Osteoblast (primary cell): ENCODE data around the gene ADGRV1. TPM values are rescaled to one million over a fixed set of nuclear protein-coding genes. Genes with fewer than 3 reads are reported as not detected.

Experiments used
- DNase-seq: peaks from one replicate; pipeline ENCODE4 v3.0.0; 2011; ENCODE audit warnings: low spot score, mixed read lengths; ENCODE audit not compliant: insufficient read length; ENCODE audit errors: missing footprints
- H2AFZ ChIP-seq: 2 replicates; pipeline ENCODE4 v1.6.0; 2011; ENCODE audit warnings: mild to moderate bottlenecking, low read length
- H3K27ac ChIP-seq: 2 replicates; pipeline ENCODE4 v1.5.1; 2011; ENCODE audit warnings: mild to moderate bottlenecking, low read depth, low read length, moderate library complexity
- H3K27me3 ChIP-seq: 2 replicates; pipeline ENCODE4 v1.6.0; 2012; ENCODE audit warnings: mild to moderate bottlenecking, control low read depth, inconsistent platforms, low read length, moderate library complexity; ENCODE audit not compliant: insufficient read depth
- H3K36me3 ChIP-seq: 2 replicates; pipeline ENCODE4 v1.5.1; 2011; ENCODE audit warnings: mild to moderate bottlenecking, low read length, control low read depth, moderate library complexity; ENCODE audit not compliant: insufficient read depth
- H3K4me1 ChIP-seq: 2 replicates; pipeline ENCODE4 v1.5.1; 2011; ENCODE audit warnings: mild to moderate bottlenecking, low read length, control low read depth, moderate library complexity; ENCODE audit not compliant: insufficient read depth
- H3K4me2 ChIP-seq: 2 replicates; pipeline ENCODE4 v1.6.0; 2011; ENCODE audit warnings: mild to moderate bottlenecking, low read length; ENCODE audit not compliant: insufficient read depth
- H3K4me3 ChIP-seq: fragments of 200-600 bp; sonication (generic); 3 replicates; pipeline ENCODE4 v1.5.1; 2012; ENCODE audit warnings: mild to moderate bottlenecking, low read length, inconsistent platforms; ENCODE audit not compliant: insufficient read depth
- H3K79me2 ChIP-seq: 2 replicates; pipeline ENCODE4 v1.6.0; 2012; ENCODE audit warnings: mild to moderate bottlenecking, low read length, control low read depth, inconsistent platforms; ENCODE audit not compliant: insufficient read depth
- H3K9me3 ChIP-seq: 2 replicates; pipeline ENCODE4 v1.5.1; 2011; ENCODE audit warnings: low read depth, low read length, control low read depth
- H4K20me1 ChIP-seq: 2 replicates; pipeline ENCODE4 v1.6.0; 2012; ENCODE audit warnings: mild to moderate bottlenecking, low read length, control low read depth; ENCODE audit not compliant: insufficient read depth
- total RNA-seq: library from RNA; depleted of rRNA; stranded (reverse); fragments of >200 nt; gene quantifications from 2 replicates; pipeline ENCODE4 v1.2.3, GENCODE V29; 2012
- TF ChIP-seq, protein P1 (sequence below): IDR thresholded peaks from 2 replicates; pipeline ENCODE4 v1.5.1; 2011; ENCODE audit warnings: mild to moderate bottlenecking, low read depth, low read length, moderate library complexity; ENCODE audit errors: extremely low read depth

The ADGRV1 gene
- total RNA-seq, 1 donor: under 0.01 TPM

DNA sequence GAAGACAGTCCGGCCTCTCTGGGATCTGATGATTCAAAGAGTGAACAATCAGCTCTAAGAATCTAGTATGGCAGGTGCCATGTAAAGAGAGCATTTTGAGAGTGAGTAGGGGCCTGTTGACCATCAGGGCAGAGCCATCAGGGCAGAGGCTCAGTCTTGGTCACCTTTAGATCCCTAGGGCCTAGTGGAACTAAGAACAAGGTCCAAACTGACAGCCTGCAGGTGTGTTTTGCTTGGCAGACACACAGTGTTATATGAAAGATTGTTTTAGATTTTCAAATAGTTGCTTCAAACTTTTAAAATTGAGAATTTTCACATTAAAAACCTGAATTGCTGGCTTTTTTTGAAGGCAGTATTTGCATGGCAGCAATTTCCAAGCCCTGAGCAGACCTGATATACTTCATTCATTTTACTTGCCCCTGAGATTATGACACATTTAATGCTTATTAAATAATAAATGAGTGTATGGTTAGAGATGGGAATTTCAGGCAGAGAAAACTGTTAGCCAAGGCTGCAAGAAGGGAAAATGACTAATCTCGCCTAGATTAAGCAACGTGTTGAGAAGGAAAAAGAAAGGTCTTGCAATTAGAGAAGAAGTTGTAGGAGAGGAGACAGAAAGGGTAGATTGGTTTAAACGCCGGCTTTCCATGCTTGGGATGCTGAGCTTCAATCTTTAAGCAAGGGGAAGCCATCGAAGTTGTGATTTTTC is 544.9 kb downstream of the ADGRV1 start:
- Histone ChIP-seq H4K20me1 (no peaks in the 10 kb centered on the region), H3K79me2 (no peaks in the 10 kb centered on the region), H3K27me3 (no peaks in the 10 kb centered on the region), H2AFZ (no peak overlapping the region), H3K4me2 (no peak overlapping the region), H3K36me3 (no peaks in the 10 kb centered on the region), H3K4me3 (no peak overlapping the region), H3K27ac (no peak overlapping the region), H3K9me3 (no peaks in the 10 kb centered on the region), H3K4me1 (no peaks in the 10 kb centered on the region)
- TF ChIP-seq, protein P1, sequence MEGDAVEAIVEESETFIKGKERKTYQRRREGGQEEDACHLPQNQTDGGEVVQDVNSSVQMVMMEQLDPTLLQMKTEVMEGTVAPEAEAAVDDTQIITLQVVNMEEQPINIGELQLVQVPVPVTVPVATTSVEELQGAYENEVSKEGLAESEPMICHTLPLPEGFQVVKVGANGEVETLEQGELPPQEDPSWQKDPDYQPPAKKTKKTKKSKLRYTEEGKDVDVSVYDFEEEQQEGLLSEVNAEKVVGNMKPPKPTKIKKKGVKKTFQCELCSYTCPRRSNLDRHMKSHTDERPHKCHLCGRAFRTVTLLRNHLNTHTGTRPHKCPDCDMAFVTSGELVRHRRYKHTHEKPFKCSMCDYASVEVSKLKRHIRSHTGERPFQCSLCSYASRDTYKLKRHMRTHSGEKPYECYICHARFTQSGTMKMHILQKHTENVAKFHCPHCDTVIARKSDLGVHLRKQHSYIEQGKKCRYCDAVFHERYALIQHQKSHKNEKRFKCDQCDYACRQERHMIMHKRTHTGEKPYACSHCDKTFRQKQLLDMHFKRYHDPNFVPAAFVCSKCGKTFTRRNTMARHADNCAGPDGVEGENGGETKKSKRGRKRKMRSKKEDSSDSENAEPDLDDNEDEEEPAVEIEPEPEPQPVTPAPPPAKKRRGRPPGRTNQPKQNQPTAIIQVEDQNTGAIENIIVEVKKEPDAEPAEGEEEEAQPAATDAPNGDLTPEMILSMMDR: no peak
- no peak for DNase-seq

DNA sequence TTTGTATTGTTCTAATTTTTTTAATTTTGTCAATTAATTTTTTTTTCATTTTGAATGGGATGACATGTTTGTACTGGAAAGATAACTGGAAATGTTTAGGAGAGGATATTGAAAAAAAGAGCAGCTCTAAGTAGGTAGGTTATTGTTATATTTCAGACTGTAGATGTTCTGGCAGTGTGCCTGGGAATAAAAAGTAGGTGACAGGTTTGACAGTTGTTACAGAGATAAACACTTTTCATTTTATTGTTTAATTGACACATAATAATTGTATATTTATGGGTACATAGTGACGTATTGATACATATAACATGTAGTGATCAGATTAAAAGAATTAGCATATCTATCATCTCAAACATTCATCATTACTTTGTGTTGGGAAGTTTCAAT is 545.5 kb downstream of the ADGRV1 start:
- H3K36me3 ChIP-seq: no peaks in the 10 kb centered on the region
- H3K27me3 ChIP-seq: no peaks in the 10 kb centered on the region
- no peaks in the 10 kb centered on the region for H3K9me3 ChIP-seq
- H3K4me2 ChIP-seq: no peak overlapping the region
- H3K79me2 ChIP-seq: no peaks in the 10 kb centered on the region
- H3K4me1 ChIP-seq: no peaks in the 10 kb centered on the region
- no peak overlapping the region for H2AFZ ChIP-seq
- H3K4me3 ChIP-seq: no peak overlapping the region
- TF ChIP-seq, protein P1: no peak
- no peaks in the 10 kb centered on the region for H4K20me1 ChIP-seq
- no peak for DNase-seq
- no peak overlapping the region for H3K27ac ChIP-seq

DNA sequence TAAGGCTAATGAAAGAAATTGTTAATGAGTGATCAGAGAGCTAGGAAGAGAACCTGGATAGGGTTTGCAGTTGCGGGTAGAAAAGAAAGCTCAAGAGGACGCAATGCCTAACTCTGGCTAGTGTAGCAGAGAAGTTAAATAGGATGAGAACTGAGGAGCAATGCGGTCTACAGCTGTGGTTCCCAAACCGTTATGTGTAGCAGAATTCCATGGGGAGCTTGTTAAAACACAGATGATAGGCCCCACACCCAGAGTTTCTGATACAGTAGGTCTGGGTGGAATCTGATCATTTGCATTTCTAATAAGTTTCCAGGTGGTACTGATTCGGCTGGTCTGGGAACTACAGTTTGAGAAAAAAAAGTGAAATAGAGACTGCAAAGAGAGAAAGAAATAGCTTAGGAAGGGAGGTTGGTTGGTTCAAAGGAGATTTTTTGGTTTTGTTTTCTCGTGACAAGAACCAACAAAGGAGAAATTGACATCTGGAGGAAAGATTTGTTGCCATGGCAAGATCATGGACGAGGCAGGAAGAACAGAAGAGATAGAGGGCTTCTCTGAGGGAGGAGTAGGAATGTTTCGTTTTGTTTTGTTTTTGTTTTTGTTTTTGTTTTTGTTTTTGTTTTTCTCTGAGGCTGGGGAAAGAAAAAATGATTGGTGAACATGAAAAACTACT is 548.4 kb downstream of the ADGRV1 start:
- Histone ChIP-seq H3K9me3 (no peaks in the 10 kb centered on the region), H3K27me3 (no peaks in the 10 kb centered on the region), H3K36me3 (no peaks in the 10 kb centered on the region), H3K27ac (no peak overlapping the region), H3K79me2 (no peaks in the 10 kb centered on the region), H4K20me1 (no peaks in the 10 kb centered on the region), H3K4me2 (no peak overlapping the region), H3K4me1 (no peaks in the 10 kb centered on the region), H3K4me3 (no peak overlapping the region), H2AFZ (no peak overlapping the region)
- DNase-seq: no peak
- TF ChIP-seq, protein P1: no peak

DNA sequence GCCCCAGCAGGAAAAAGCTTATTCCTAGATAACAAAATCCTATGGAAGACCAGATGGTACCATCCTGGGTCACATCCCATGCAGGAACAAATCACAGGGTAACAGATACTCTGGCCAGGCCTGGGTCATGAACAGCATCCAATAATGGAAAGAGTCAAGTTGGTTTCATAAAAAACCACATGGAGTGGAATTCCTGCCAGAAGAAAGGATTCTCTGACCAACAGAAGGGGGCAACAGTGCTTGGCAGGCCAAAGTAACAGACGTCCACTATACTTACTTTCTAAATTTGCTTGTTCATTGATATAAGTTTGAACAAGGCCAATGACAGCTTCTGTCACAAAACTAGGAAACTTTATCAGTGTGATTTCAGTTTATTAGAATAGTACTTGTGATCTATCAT is 551.0 kb downstream of the ADGRV1 start:
- Histone ChIP-seq H3K4me2 (no peak overlapping the region), H3K27ac (no peak overlapping the region), H3K79me2 (no peaks in the 10 kb centered on the region), H3K27me3 (no peaks in the 10 kb centered on the region), H4K20me1 (no peaks in the 10 kb centered on the region), H3K4me1 (no peaks in the 10 kb centered on the region), H2AFZ (no peak overlapping the region), H3K4me3 (no peak overlapping the region), H3K36me3 (no peaks in the 10 kb centered on the region), H3K9me3 (no peaks in the 10 kb centered on the region)
- DNase-seq: no peak
- TF ChIP-seq, protein P1: peak; percentile 49
